IPS DF 6.9 (cell line): ENCODE measurements around the gene ADCY4.

Source experiments
- DNase-seq: peaks from one replicate; pipeline ENCODE4 v3.0.0-alpha.2; 2013; ENCODE audit warnings: low read depth, low spot score
- H3K27ac ChIP-seq: one replicate; pipeline ENCODE4 v1.5.1; 2013; ENCODE audit warnings: low read length, control low read depth
- H3K27me3 ChIP-seq: 2 replicates; pipeline ENCODE4 v1.6.1; 2013; ENCODE audit warnings: mild to moderate bottlenecking, low read length; ENCODE audit not compliant: control insufficient read depth, insufficient read depth
- H3K36me3 ChIP-seq: 2 replicates; pipeline ENCODE4 v1.6.1; 2013; ENCODE audit warnings: low read length; ENCODE audit not compliant: control insufficient read depth, insufficient read depth
- H3K4me1 ChIP-seq: 2 replicates; pipeline ENCODE4 v1.6.1; 2013; ENCODE audit warnings: low read length; ENCODE audit not compliant: control insufficient read depth, insufficient read depth
- H3K4me3 ChIP-seq: 2 replicates; pipeline ENCODE4 v1.5.1; 2013; ENCODE audit warnings: mild to moderate bottlenecking, low read length
- H3K9me3 ChIP-seq: 2 replicates; pipeline ENCODE4 v1.6.1; 2013; ENCODE audit warnings: low read length, inconsistent platforms; ENCODE audit not compliant: control insufficient read depth, insufficient read depth
- WGBS: extraction: QIAGEN DNeasy Blood & Tissue Kit; methylation state at CpG from one replicate; pipeline ENCODE4 v1.1.7; 2013; ENCODE audit warnings: mixed read lengths, missing lambda C conversion rate; ENCODE audit not compliant: insufficient read length, insufficient coverage; 5-methylcytosine and 5-hydroxymethylcytosine counted together

The ADCY4 gene

DNA sequence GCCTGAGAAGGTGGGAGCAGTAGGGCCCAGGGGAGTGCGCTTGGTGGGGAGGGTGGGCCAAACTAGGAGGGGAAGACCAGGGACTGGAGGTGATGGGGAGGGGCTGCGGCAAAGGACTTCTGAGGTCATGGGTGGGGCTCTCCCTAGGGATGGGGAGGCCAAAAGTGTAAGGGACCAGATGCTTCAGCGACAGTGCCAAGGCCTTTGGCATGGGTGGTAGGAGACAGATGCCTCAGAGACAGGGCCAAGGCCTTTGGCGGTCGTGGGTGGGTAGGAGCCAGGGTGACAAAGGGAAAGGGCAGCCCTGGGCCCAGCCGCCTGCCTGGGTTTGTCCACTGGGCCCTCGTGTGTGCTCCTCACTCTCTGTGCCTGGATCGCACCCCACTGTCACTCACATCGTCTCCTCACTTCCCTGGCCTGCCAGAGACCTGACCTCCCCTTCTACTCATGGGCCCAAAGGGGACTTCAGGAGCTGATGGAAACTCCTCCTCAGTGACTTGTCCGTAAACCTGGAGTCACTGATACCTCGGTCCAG is 50.3 kb downstream of the ADCY4 start:
- Histone ChIP-seq H3K27me3 (no peaks in the 10 kb centered on the region), H3K36me3 (no peaks in the 10 kb centered on the region), H3K27ac (no peak overlapping the region), H3K4me1 (no peaks in the 10 kb centered on the region), H3K4me3 (no peak overlapping the region), H3K9me3 (no peaks in the 10 kb centered on the region)
- no CpG with 5 or more reads among the region's 11 CpGs for WGBS
- no peak for DNase-seq

DNA sequence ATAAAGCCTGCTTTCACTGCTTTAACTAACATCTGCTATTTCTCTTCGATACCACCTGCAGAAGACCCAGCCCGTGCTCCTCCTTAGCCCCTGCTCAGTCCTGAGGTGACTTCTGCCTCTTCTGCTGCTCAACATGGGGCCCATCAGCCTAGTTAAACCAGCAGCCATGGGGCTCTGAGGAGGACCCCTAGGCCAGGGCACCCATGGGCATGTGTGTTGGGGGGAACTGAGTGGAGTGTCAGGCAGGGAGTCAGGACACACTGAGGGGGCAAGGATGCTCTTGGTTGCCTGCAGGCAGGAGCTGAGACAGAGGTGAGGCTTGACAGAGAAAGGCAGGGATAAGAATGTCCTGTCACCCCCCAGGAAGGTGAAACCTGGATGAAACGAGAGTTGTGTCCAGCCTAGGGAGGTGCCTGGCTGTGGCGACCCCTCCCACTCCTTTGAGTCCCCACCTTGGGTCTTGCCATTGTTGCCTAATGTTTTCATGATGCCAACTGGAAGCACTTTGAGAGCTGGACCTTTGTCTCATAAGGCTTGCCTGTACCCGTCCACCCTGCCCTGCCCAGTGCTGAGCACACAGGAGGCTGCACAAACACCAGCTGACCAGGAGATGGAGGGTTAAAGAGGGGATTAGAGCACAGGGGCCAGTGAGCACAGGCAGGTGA is 50.9 kb downstream of the ADCY4 start:
- no CpG with 5 or more reads among the region's 5 CpGs for WGBS
- DNase-seq: no peak

GRCh38 chr14:24282736-24283135 is 52.1 kb downstream of the ADCY4 start:
- Histone ChIP-seq H3K36me3 (no peaks in the 10 kb centered on the region), H3K4me3 (no peak overlapping the region), H3K4me1 (no peaks in the 10 kb centered on the region), H3K27ac (no peak overlapping the region), H3K27me3 (no peaks in the 10 kb centered on the region), H3K9me3 (no peaks in the 10 kb centered on the region)
- DNase-seq: no peak
- WGBS: no CpG with 5 or more reads among the region's 3 CpGs

More for the DNA sequence above, 50.9 kb downstream of the ADCY4 start:
- Histone ChIP-seq H3K4me1 (no peaks in the 10 kb centered on the region), H3K4me3 (no peak overlapping the region), H3K36me3 (no peaks in the 10 kb centered on the region), H3K9me3 (no peaks in the 10 kb centered on the region), H3K27ac (no peak overlapping the region), H3K27me3 (no peaks in the 10 kb centered on the region)

- no peaks in the 10 kb centered on the region for H3K27me3 ChIP-seq
- WGBS: no CpG with 5 or more reads among the region's 7 CpGs
- H3K4me1 ChIP-seq: no peaks in the 10 kb centered on the region
- no peaks in the 10 kb centered on the region; the same call in 1 of the 2 replicates for H3K36me3 ChIP-seq
- no peak overlapping the region for H3K4me3 ChIP-seq
- H3K9me3 ChIP-seq: no peaks in the 10 kb centered on the region
- no peak for DNase-seq
- H3K27ac ChIP-seq: no peak overlapping the region
Observed at GRCh38 chr14:24281636-24282035, 53.2 kb downstream of the ADCY4 start.

DNA sequence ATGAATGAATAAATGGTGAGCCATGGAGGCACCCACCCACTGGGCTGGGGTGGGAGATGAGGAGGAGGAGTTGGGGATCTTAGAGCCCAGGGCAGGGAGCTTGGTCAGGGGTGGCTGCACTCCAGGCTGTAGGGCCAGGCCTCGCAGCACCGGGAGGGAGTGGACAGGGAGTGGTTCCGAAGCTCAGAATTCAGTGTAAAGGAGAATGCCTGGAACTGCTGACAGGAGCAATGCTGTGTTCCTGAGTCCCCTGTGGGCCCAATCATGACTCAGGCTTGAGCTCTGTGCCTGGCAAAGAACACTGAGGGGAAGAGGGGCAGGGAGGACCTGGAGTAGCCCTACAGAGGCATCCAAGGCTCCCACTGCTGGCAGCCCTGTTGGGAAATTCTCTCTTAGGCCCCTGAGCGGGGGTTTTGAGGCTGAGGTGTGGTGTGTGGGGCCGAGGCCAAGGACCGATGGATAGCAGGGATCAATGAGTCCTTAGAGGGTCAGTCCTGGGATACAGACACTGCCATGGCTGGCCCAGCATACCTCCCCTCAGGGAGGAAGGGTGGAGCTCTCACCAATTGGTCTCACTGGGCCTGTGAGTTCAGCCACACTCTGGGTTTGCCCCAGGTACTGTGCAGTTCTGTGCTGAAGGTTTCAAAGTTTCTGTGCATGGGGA is 53.9 kb downstream of the ADCY4 start:
- Histone ChIP-seq H3K27me3 (no peaks in the 10 kb centered on the region), H3K9me3 (no peaks in the 10 kb centered on the region), H3K27ac (no peak overlapping the region), H3K4me1 (no peaks in the 10 kb centered on the region), H3K36me3 (no peaks in the 10 kb centered on the region; the same call in 1 of the 2 replicates), H3K4me3 (no peak overlapping the region)
- no peak for DNase-seq
- WGBS: no CpG with 5 or more reads among the region's 6 CpGs

DNA sequence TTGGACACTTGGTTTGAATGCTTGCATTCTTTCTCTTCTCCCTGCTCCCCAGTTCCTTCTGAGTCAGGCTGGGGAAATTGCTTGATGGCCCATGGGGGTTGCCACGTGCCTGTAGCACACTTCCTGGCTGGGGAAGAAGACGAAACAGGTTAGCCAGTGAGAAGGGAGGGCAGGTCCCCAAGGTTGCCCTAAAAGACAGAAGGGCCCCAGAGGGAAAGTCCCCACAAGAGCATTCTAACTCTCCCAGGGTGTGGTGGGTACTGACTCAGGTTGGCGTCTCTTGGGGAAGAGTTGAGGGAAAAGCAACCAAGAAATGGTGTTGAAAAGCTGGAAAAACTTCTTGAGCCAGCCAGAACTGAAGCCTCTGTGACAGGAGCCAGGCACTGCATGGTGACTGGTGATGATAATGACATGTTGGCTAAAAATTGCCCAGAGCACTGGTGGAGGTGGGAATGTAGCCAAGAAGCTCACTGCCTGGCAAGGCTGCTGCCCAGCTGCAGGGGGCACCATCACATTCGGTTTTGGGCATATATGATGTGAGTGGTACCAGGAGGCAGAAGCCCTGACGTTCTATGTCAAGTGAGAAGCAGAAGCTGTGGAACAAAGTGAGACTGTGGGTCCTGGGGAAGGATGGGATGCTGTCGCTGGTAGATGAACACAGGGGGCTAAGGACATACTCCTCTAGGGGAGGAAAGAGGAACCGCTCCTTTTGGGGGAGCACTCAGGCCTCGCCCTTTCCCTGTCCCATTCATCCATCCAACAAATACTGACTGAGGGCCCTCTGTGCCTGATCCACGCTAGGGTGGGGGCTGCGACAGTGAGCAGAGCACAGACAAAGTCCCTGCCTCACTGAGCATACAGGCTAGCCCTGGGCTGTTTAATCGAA is 55.3 kb downstream of the ADCY4 start:
- no peaks in the 10 kb centered on the region for H3K27me3 ChIP-seq
- no CpG with 5 or more reads among the region's 11 CpGs for WGBS
- H3K27ac ChIP-seq: no peak overlapping the region
- H3K36me3 ChIP-seq: no peaks in the 10 kb centered on the region; the same call in 1 of the 2 replicates
- H3K4me3 ChIP-seq: no peak overlapping the region
- no peaks in the 10 kb centered on the region for H3K9me3 ChIP-seq
- no peak for DNase-seq
- no peaks in the 10 kb centered on the region for H3K4me1 ChIP-seq

DNA sequence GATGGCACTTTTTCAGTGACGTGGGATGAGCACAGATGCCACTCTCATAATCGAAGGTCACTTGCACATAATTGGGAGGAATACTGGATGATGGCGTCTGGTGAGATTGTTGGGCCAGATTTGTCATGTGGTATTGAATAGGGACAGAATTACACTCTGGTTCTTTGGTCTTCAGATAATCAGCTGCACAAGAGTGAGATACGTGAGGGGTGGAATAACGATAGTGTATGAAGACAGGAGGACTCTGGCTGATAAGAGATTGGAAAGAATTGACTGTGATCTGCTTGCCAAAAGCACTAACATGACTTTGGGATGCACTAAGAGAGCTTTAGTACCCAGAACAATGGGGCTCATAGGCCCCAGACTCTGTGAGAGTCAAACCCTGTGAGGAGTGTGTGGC is 56.4 kb downstream of the ADCY4 start:
- no peaks in the 10 kb centered on the region; the same call in 1 of the 2 replicates for H3K36me3 ChIP-seq
- H3K27me3 ChIP-seq: no peaks in the 10 kb centered on the region
- no peaks in the 10 kb centered on the region for H3K4me1 ChIP-seq
- H3K27ac ChIP-seq: no peak overlapping the region
- no peak for DNase-seq
- 100% methylated on average over 2 of the region's 5 CpGs for WGBS
- H3K4me3 ChIP-seq: no peak overlapping the region
- no peaks in the 10 kb centered on the region for H3K9me3 ChIP-seq

DNA sequence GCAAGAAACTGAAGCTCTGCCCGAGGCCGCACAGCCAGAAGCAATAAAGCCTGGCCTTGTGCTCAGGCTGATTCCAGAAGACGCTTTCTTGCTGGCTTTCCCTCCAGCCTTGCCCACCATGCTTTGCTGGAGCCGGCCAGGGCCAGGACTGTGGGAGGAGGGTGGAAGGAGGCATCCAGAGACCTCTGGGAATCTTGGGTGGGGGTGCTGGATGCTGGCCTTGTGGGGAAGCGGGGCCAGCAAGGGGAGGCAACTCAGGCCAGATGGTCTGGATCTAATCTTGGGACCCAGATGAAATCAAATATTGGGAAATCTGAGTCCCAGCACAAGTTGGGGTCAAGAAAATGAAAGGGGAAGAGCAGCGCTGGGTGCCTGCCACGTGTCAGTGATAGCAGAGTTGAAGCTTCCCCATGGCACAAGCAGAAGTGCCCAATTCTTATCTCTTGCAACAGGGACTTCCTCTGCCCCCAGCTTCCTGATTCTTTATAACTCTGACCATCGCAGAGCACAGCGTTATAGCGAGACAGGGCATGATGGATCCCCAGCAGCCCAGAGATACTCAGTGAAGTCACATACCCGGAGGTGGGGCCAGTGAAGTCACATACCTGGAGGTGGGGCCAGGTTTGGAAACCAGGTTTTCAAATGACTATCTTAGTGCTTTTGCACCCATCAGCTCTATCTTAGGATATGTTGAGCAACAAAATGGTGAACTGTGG is 57.1 kb downstream of the ADCY4 start:
- no CpG with 5 or more reads among the region's 11 CpGs for WGBS
- H3K4me1 ChIP-seq: no peaks in the 10 kb centered on the region
- H3K9me3 ChIP-seq: no peaks in the 10 kb centered on the region
- H3K36me3 ChIP-seq: no peaks in the 10 kb centered on the region; the same call in 1 of the 2 replicates
- no peak for DNase-seq
- H3K27ac ChIP-seq: no peak overlapping the region
- no peaks in the 10 kb centered on the region for H3K27me3 ChIP-seq
- no peak overlapping the region for H3K4me3 ChIP-seq

DNA sequence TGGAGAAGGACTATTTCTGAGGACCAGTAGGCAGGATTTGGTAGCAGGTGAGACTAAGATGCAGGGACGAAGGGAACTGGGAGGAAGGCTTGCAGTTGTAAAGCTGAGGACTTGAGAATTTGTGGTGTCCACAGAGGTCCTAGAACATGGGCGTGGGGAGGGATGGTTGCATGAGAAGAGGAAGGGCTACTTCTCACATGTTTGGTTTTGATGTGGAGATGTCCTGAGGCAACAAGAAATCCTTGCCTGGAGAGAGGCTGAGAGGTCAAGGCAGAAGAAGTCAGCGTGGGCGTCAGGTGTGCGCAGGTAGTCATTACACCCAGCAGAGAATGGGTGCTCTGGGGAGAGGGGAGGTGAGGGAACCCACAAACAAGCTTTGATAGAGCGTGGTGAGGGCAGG is 57.8 kb downstream of the ADCY4 start:
- Histone ChIP-seq H3K9me3 (no peaks in the 10 kb centered on the region), H3K27ac (no peak overlapping the region), H3K4me1 (no peaks in the 10 kb centered on the region), H3K27me3 (no peaks in the 10 kb centered on the region), H3K36me3 (no peaks in the 10 kb centered on the region; the same call in 1 of the 2 replicates), H3K4me3 (no peak overlapping the region)
- no CpG with 5 or more reads among the region's 6 CpGs for WGBS
- no peak for DNase-seq

DNA sequence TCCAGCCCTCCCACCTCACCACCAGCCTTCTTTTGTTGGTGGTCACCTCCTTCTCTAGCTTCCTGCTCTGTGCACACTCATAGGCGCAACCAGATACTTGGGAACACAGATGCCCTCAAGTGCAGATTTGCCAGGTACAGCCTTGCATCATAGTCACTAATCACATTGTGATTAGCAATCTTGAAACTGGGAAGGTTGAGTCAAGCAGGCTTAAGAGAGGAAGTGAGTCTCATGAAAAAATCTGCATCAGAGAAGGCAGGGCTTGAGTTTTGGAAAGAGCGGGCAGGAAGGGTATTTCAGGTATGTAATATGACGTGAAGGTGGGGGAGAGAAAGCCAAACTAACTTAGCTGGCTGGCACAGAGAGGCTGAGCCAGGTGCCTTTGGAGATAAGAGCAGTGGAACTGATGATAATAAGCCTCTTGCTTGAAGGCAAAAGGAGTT is 60.7 kb downstream of the ADCY4 start:
- Histone ChIP-seq H3K9me3 (no peaks in the 10 kb centered on the region), H3K36me3 (no peaks in the 10 kb centered on the region; the same call in 1 of the 2 replicates), H3K27me3 (no peaks in the 10 kb centered on the region), H3K4me1 (no peaks in the 10 kb centered on the region), H3K27ac (no peak overlapping the region), H3K4me3 (no peak overlapping the region)
- DNase-seq: no peak
- no CpG with 5 or more reads among the region's 3 CpGs for WGBS
